Neural progenitor cell (in vitro differentiated cells): Measurements from ENCODE around the gene POLR2C.

Experiments
- EZH2 ChIP-seq: fragments of 200-600 bp; sonication (generic); IDR thresholded peaks from 2 replicates; pipeline ENCODE4 v1.6.1; 2017; ENCODE audit warnings: antibody characterized with exemption, mild to moderate bottlenecking, moderate library complexity
- EZH2phosphoT487 ChIP-seq: fragments of 200-600 bp; sonication (generic); IDR thresholded peaks from 2 replicates; pipeline ENCODE4 v1.6.1; 2017; ENCODE audit warnings: antibody characterized with exemption
- TF ChIP-seq, protein P1 (sequence below): fragments of 200-600 bp; sonication (generic); IDR thresholded peaks from 2 replicates; pipeline ENCODE4 v1.5.1; 2017; ENCODE audit warnings: antibody characterized with exemption, mild to moderate bottlenecking

DNA sequence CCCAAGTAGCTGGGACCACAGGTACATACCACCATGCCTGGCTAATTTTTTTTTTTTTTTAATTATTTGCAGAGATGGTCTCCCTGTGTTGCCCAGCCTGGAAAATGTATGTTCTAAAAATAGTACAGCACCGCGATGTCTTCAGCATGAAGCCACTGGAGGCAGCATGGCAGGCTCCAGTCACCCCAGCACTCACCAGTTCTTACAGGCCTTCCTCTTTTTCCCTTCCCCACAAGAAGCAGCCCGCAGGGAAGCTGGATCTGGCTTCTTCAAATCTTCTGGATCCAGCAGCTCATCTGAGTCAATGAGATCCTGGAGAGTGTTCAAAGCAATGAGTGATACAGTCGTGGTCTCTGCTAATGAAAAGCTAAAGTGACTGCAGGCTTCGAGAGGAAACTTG lies 31.5 kb upstream of the POLR2C start:
- TF ChIP-seq, protein P1, sequence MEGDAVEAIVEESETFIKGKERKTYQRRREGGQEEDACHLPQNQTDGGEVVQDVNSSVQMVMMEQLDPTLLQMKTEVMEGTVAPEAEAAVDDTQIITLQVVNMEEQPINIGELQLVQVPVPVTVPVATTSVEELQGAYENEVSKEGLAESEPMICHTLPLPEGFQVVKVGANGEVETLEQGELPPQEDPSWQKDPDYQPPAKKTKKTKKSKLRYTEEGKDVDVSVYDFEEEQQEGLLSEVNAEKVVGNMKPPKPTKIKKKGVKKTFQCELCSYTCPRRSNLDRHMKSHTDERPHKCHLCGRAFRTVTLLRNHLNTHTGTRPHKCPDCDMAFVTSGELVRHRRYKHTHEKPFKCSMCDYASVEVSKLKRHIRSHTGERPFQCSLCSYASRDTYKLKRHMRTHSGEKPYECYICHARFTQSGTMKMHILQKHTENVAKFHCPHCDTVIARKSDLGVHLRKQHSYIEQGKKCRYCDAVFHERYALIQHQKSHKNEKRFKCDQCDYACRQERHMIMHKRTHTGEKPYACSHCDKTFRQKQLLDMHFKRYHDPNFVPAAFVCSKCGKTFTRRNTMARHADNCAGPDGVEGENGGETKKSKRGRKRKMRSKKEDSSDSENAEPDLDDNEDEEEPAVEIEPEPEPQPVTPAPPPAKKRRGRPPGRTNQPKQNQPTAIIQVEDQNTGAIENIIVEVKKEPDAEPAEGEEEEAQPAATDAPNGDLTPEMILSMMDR = no peak
- TF ChIP-seq EZH2 = no peak
- no peak for TF ChIP-seq EZH2phosphoT487
